HK-2 (cell line): Measurements from ENCODE around the gene SLITRK4.

Experiments used
- DNase-seq: peaks from one replicate; pipeline ENCODE4 v3.0.0-alpha.2; 2018; ENCODE audit not compliant: unreplicated experiment

SLITRK4 gene

GRCh38 chrX:143635915-143636314 lies at the start of gene SLITRK4:
SLITRK4 (minus strand) TSS chrX:143636101; CDS start chrX:143631108, 4,993 bp downstream.
- DNase-seq = peak; percentile 8

GRCh38 chrX:143683486-143683885 lies 47.6 kb upstream of the SLITRK4 start:
- DNase-seq = no peak

- no peak for DNase-seq
Observed at GRCh38 chrX:143674926-143675325, 39.0 kb upstream of the SLITRK4 start.

GRCh38 chrX:143669395-143669794 lies 33.5 kb upstream of the SLITRK4 start:
- DNase-seq = no peak

- DNase-seq = no peak
Observed at GRCh38 chrX:143664302-143664701, 28.4 kb upstream of the SLITRK4 start.

- no peak for DNase-seq
Observed at GRCh38 chrX:143663755-143664154, 27.9 kb upstream of the SLITRK4 start.

- DNase-seq = no peak
Observed at GRCh38 chrX:143661286-143661685, 25.4 kb upstream of the SLITRK4 start.

- no peak for DNase-seq
Observed at GRCh38 chrX:143648705-143649104, 12.8 kb upstream of the SLITRK4 start.

- DNase-seq = no peak
Observed at GRCh38 chrX:143642426-143642825, 6.5 kb upstream of the SLITRK4 start.

- DNase-seq = no peak
Observed at GRCh38 chrX:143636831-143637230, 930 bp upstream of the SLITRK4 start.

- no peak for DNase-seq
Observed at GRCh38 chrX:143634663-143635455, 1.0 kb downstream of the SLITRK4 start.

- peak; percentile 20 for DNase-seq
Observed at GRCh38 chrX:143634309-143634662, 1.6 kb downstream of the SLITRK4 start.

GRCh38 chrX:143633461-143634308 lies 2.2 kb downstream of the SLITRK4 start:
- DNase-seq = peak; percentile 17

GRCh38 chrX:143632625-143633410 lies 3.1 kb downstream of the SLITRK4 start:
- peak; percentile 0 for DNase-seq

GRCh38 chrX:143623657-143624056 lies 12.2 kb downstream of the SLITRK4 start:
- DNase-seq = no peak

GRCh38 chrX:143621276-143621675 lies 14.6 kb downstream of the SLITRK4 start:
- DNase-seq = no peak

GRCh38 chrX:143615851-143616250 lies 20.1 kb downstream of the SLITRK4 start:
- DNase-seq = no peak

- no peak for DNase-seq
Observed at GRCh38 chrX:143601809-143602208, 34.1 kb downstream of the SLITRK4 start.

GRCh38 chrX:143581240-143581639 lies 54.7 kb downstream of the SLITRK4 start:
- no peak for DNase-seq

GRCh38 chrX:143580266-143580665 lies 55.6 kb downstream of the SLITRK4 start:
- no peak for DNase-seq
